ENCODE data around the gene ERFE.
"Not testable (repeated sequence)": the region's sequence is repeated elsewhere in the genome, so short reads cannot be mapped to it uniquely, and the experiment has no call there.

ERFE gene

GRCh38 chr2:238162251-238162845, 3.6 kb downstream of the ERFE start:
- no peak overlapping the region for H3K4me3 ChIP-seq (ENCODE audit: low read length)
- TF ChIP-seq ZNF274 (IDR thresholded peaks at IDR 0.05; ENCODE audit: low read depth, low read length), result no peak

GRCh38 chr2:238162846-238163441, 4.2 kb downstream of the ERFE start:
- no peak for TF ChIP-seq ZNF274 (IDR thresholded peaks at IDR 0.05; ENCODE audit: low read depth, low read length)
- no peak overlapping the region for H3K4me3 ChIP-seq (ENCODE audit: low read length)

DNA sequence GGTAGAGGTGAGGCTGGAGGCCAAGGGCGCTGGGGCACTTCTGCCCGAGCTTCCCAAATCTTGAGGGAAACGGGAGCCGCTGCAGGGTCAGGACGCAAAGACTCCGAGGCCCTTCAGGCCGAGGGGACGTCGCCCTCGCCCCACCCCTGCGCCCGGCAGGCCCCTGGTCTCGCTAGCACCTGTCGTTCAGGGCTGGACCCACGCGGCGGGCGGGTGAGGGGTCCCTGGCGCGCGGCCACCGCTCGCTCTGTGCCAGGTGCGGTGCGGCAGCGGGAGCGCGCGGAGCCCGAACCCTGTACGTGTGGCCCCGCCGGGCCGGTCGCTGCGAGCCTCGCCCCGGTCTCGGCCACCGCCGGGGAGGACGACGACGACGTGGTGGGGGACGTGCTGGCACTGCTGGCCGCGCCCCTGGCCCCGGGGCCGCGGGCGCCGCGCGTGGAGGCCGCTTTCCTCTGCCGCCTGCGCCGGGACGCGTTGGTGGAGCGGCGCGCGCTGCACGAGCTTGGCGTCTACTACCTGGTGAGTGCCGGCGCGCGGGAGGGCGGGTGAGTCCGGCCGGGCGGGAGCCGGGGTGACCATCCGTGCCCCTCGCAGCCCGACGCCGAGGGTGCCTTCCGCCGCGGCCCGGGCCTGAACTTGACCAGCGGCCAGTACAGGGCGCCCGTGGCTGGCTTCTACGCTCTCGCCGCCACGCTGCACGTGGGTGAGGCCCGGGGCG, 4.9 kb downstream of the ERFE start:
- H3K4me3 ChIP-seq (ENCODE audit: low read length), result no peak overlapping the region
- no peak for TF ChIP-seq ZNF274 (IDR thresholded peaks at IDR 0.05; ENCODE audit: low read depth, low read length)

- TF ChIP-seq ZNF274 (IDR thresholded peaks at IDR 0.05; ENCODE audit: low read depth, low read length), result no peak
- no peak overlapping the region for H3K4me3 ChIP-seq (ENCODE audit: low read length)
Observed at GRCh38 chr2:238164906-238165287, 6.1 kb downstream of the ERFE start.

DNA sequence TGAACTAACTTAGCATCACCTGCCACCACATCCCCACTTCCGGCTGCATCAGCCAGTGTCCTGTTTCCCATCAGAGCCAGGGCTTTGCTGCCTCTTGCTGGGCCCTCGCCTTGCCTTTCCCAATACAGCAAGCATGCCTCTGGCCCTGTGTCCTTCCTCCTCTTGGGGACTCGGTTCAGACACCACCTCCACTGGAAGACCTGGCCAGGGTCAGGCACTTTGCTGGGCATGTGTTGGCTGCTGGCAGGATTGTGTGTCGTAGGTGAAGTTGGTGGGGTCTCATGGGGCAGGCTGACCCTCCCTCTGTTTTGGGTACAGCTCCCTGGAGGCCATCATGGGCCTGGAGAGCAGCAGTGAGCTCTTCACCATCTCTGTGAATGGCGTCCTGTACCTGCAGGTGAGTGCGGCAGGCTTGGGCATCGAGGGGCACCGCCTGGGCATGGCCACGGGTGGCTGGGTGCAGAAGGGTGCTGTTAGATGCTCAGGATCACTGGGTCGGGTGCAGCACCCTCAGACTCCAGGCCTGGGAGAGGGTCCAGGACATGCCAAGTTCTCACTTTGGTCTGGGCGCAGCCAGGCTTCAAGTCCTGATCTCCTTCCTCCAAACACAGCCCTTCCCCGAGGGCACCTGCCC, 6.6 kb downstream of the ERFE start:
- H3K4me3 ChIP-seq (ENCODE audit: low read length), result no peak overlapping the region
- TF ChIP-seq ZNF274 (IDR thresholded peaks at IDR 0.05; ENCODE audit: low read depth, low read length), result no peak

- H3K4me3 ChIP-seq (ENCODE audit: low read length), result no peak overlapping the region
- TF ChIP-seq ZNF274 (IDR thresholded peaks at IDR 0.05; ENCODE audit: low read depth, low read length), result no peak
Observed at GRCh38 chr2:238166391-238167343, 7.9 kb downstream of the ERFE start.

DNA sequence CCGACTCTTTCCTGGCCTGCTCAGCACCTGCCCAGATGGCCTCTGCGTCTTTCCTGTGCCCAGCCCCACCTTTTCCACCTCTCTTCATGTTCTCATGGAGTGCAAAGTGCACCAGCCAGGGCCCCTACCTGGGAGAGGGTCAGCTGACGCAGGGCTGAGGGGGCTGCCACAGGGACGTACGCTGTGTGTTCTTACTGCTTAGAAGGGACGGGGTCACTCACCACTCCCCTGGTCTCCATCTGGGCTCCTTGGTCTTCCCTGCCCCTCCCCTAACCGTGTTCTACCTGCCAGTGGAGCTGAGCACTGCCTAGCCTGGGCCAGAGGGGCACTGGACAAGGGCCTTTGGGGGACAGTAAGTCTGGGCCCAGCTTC, 8.6 kb downstream of the ERFE start:
- H3K4me3 ChIP-seq (ENCODE audit: low read length), result no peak overlapping the region
- TF ChIP-seq ZNF274 (IDR thresholded peaks at IDR 0.05; ENCODE audit: low read depth, low read length), result no peak

- no peak overlapping the region for H3K4me3 ChIP-seq (ENCODE audit: low read length)
- no peak for TF ChIP-seq ZNF274 (IDR thresholded peaks at IDR 0.05; ENCODE audit: low read depth, low read length)
Observed at GRCh38 chr2:238167761-238168160, 9.0 kb downstream of the ERFE start.

- no peak for TF ChIP-seq ZNF274 (IDR thresholded peaks at IDR 0.05; ENCODE audit: low read depth, low read length)
Observed at GRCh38 chr2:238168196-238169047, 9.7 kb downstream of the ERFE start.

DNA sequence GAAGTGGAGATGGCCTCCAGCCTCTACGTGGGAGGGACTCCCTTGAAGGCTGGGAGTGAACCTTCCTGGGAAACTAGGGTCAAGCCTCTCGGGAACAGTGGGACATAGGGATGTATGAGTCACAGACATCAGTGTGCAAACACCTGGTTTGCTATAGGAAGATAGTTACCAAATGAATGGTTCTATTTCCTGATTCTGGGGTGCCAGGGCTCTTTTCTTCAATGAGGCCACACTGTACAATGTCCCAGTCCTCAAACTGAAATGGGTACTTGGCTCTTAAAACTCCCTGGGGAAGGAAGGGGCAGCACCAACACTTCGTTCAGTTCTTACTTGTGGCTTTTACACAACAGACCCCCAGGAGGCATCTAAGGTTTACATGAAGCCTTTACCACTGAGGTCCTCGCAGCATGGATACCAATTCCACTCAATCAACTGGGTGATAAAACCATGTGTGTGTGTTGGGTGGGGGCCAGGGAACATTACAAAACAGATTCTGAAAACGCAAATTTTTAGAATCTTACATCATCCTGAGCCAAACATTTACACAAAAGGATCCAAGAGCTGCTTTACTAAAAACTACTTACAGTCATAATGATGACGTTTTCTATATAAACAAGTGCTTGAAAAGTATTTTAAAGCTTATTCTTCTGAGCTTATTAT, 10.4 kb downstream of the ERFE start:
- H3K4me3 ChIP-seq (ENCODE audit: low read length), result no peak overlapping the region
- no peak for TF ChIP-seq ZNF274 (IDR thresholded peaks at IDR 0.05; ENCODE audit: low read depth, low read length)

More at GRCh38 chr2:238168196-238169047, 9.7 kb downstream of the ERFE start:
- H3K4me3 ChIP-seq (ENCODE audit: low read length), result no peak overlapping the region

- H3K4me3 ChIP-seq (ENCODE audit: low read length), result no peak overlapping the region
- TF ChIP-seq ZNF274 (IDR thresholded peaks at IDR 0.05; ENCODE audit: low read depth, low read length), result no peak
Observed at GRCh38 chr2:238169708-238170251, 11.0 kb downstream of the ERFE start.

GRCh38 chr2:238170386-238171071, 11.8 kb downstream of the ERFE start:
- no peak for TF ChIP-seq ZNF274 (IDR thresholded peaks at IDR 0.05; ENCODE audit: low read depth, low read length)
- H3K4me3 ChIP-seq (ENCODE audit: low read length), result no peak overlapping the region

DNA sequence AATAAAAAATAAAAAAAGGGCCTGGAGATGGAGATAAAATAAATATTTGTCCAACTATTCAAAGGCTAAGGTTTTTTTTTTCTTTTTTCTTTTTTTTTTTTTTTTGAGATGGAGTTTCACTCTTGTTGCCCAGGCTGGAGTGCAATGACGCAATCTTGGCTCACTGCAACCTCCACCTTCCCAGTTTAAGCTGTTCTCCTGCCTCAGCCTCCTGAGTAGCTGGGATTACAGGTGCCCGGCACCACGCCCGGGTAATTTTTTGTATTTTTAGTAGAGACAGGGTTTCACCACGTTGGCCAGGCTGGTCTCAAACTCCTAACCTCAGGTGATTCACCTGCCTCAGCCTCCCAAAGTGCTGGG, 12.3 kb downstream of the ERFE start:
- not testable (repeated sequence) for H3K4me3 ChIP-seq (ENCODE audit: low read length)

Data from GM08714 (cell line).